Right renal cortex interstitium (tissue), 3 donors: ENCODE results near the gene PTPRJ. TPM values are rescaled to one million over a fixed set of nuclear protein-coding genes. Genes with fewer than 3 reads are reported as not detected.

Source experiments
- DNase-seq, 3 donors: peaks; one replicate each; pipeline ENCODE4 v3.0.0-alpha.2; 2013; ENCODE audit warnings: low read depth in 3 of 3, low spot score in 2 of 3
- polyA plus RNA-seq, 3 donors: library from polyadenylated mRNA; unstranded; fragments of 120-200 nt; gene quantifications; one replicate each; pipeline ENCODE4 v1.2.1, GENCODE V29; 2013; ENCODE audit not compliant: insufficient read length in 3 of 3

Gene PTPRJ
- polyA plus RNA-seq, 3 donors, result 23.5 to 25.6 (median 25.1) TPM

- no peak for DNase-seq
These were observed 54.8 kb downstream of the PTPRJ start for GRCh38 chr11:48034926-48035871.

DNA sequence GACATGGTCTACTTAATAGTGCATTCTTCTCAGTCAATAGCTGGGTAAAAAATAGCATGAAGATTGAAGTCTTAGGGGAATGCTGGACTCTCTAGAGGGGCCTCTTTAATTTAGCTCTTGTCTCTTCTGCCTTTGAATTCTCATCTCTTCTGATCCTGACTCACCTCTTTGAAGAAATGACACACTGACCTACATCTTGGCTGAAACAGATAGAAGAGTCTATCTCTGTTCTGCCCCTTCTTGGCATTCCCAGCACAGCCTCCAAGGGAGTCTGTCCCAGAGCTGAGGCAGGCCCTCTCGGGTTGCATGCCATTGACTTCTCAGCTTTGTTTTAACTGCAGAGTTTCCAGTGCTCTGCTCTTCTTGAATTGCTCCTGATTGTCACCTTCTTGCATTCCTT, 55.7 kb downstream of the PTPRJ start:
- no peak for DNase-seq

GRCh38 chr11:48036466-48036865, 56.1 kb downstream of the PTPRJ start:
- DNase-seq, result no peak

DNA sequence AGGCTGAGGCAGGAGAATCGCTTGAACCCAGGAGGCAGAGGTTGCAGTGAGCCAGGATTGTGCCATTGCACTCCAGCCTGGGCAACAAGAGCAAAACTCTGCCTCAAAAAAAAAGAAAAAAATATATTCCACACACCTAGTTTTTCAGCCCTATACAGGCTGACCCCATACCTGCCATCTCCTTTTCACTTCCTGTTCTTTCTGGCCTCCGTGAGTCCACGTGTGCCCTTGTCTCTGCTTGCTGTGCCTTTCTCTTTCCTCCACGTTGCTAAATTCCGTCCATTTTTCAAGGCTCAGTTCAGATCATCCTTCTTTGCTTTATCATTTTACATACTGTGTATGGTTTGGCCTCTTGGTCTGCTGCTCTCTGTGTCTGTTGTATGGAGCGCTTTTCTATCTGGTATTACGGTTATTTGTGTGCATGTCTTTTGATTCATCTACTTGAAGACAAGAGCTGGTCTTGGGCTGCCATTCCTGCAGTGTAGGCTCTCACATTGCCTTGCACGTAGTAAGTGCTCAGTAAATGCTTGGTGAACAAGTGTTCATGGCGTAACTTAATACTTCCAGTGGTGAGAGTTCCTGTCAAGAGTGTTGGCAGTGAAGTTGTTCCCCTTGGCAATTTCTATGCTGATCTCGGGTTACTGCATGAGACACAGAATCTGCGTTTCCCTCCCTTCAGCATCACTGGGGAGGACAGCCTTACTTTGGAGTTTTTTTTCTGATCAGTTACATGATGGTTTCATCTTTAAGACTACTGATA, 57.5 kb downstream of the PTPRJ start:
- no peak for DNase-seq

- no peak for DNase-seq
These were observed 60.6 kb downstream of the PTPRJ start for GRCh38 chr11:48040830-48041444.

- DNase-seq, result no peak
These were observed 61.7 kb downstream of the PTPRJ start for GRCh38 chr11:48041877-48042695.

GRCh38 chr11:48043111-48043990, 63.0 kb downstream of the PTPRJ start:
- no peak for DNase-seq

GRCh38 chr11:48043991-48044512, 63.7 kb downstream of the PTPRJ start:
- DNase-seq, result no peak

DNA sequence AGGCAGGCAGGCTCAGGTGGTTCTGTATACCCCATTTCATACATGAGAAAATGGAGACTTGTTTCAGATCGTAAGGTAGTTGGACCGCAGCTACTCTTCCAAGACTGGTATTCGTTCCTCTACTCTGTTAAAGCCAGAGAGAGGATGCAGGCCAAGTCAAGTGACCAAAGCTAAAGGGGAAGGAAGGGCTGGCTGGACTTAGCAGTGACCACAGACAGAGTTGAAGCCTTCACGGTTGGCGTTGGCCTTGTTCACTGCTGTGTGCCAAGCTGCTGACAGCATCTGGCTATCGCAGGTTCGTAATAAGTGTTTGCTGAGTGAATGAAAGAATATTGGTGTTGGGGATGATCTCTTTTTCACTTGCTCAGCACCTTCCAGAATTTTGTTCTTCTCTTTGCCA, 64.2 kb downstream of the PTPRJ start:
- DNase-seq, result no peak

GRCh38 chr11:48045536-48045935, 65.2 kb downstream of the PTPRJ start:
- no peak for DNase-seq

DNA sequence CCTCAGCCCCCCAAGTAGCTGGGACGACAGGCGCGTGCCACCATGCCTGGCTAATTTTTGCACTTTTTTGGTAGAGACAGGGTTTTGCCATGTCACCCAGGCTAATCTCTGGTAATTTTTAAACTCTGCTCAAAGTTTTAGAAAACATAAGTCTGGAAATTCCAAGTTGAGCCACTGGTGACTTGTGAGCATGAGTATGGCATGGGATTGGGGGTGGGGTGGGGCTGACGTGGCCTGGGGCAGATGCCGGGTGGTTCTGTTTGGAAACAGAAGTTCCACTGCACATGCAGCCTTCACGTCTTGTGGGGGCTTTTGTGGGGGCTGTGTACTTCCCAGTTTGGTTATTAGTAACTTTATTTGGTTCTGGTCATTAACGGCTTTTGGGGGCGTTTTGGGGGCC, 67.3 kb downstream of the PTPRJ start:
- no peak for DNase-seq

DNA sequence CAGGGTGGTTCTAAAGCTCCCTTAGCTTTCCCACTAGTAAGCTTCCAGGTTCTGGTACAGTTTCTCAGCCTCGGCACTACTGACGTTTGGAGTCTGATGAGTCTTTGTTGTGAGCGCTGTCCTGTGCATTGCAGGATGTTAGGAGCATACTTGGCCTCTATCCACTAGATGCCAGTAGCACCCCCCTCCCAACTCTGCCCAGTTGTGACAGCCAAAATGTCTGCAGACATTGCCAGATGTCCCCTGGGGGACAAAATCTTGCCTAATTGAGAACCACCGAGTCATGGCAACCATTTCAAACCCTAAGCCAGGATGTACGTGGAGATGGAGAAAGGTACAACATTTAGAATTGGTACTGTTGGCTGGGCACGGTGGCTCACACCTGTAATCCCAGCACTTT, 68.7 kb downstream of the PTPRJ start:
- DNase-seq, result no peak

- no peak for DNase-seq
These were observed 69.9 kb downstream of the PTPRJ start for GRCh38 chr11:48050304-48050703.

- no peak for DNase-seq
These were observed 71.0 kb downstream of the PTPRJ start for GRCh38 chr11:48051217-48051830.

GRCh38 chr11:48052183-48053044, 72.1 kb downstream of the PTPRJ start:
- no peak for DNase-seq

GRCh38 chr11:48054994-48055291, 74.6 kb downstream of the PTPRJ start:
- DNase-seq, result no peak

DNA sequence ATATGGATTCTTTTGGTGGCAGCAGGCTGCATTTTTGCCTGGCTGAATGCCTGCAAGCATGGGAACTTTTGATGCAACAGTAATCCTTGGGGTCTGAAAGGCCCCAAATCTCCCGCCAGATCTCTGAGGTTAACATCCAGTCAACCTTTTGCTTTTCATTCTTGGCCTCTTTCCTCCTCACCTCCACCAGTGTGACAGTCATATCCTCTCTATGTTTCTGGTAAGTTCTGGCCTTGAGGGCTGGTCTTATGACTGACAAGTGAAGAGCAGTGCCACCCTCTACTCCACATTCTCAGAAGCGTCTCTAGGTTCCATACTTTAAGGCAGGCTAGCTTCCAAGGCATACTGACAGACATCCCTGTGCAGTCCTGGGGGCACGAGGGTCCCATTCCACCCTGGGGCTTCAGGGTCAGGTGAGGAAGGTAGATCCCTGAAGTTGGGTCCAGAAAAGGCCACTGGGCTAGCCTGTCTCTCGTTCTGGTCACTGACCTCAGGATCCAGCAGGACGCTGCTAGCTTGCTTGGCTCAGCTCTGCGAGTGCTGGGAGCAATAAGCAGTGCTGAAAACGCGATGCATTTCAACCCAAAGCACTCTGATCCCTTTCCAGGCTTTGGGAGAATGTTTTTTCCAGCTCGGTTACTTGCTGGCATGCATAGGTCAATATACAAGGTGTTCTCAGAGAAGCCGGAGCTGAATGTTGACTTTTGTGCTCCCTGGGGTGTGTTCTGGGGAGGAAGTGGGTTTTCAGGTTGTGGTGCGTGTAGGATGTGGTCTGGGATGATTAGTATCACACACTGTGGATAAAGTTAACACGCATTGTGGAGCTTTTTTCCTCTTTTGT, 75.2 kb downstream of the PTPRJ start:
- DNase-seq, result peak in 1 of 3 donors; percentile 43
